Measurements from ENCODE around the gene APBA2.

The APBA2 gene

DNA sequence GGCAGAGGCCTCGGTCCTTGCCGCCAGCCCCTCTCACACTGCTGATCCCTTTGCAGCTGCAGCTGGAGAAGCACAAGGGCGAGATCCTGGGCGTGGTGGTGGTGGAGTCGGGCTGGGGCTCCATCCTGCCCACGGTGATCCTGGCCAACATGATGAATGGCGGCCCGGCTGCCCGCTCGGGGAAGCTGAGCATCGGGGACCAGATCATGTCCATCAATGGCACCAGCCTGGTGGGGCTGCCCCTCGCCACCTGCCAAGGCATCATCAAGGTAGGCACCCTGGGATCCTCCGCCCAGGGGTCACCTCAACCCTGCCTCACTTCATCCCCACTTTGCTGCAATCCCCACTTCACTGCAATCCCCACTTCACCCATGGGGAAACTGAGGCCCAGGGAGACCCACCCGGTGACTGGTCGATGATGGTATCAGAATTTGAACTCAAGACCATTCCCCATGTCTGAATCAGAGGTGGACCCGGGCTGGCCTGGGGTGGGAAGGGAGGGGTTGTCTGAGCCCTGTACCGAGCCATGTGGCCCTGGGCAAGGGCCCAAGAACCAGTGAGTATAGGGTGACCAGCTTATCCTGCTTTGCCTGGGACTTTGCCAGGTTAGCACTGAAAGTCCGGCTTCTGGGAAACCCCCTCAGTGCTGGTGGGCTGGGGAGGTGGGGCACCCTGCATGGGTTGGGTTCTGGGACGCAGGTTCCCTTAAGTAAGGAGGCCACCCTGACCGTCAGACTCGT, 220.9 kb downstream of the APBA2 start:
- H3K4me3 ChIP-seq (ENCODE audit: low read depth, low read length) = no peak overlapping the region
- DNase-seq (ENCODE audit: low read depth) = no peak
- TF ChIP-seq, protein P1, sequence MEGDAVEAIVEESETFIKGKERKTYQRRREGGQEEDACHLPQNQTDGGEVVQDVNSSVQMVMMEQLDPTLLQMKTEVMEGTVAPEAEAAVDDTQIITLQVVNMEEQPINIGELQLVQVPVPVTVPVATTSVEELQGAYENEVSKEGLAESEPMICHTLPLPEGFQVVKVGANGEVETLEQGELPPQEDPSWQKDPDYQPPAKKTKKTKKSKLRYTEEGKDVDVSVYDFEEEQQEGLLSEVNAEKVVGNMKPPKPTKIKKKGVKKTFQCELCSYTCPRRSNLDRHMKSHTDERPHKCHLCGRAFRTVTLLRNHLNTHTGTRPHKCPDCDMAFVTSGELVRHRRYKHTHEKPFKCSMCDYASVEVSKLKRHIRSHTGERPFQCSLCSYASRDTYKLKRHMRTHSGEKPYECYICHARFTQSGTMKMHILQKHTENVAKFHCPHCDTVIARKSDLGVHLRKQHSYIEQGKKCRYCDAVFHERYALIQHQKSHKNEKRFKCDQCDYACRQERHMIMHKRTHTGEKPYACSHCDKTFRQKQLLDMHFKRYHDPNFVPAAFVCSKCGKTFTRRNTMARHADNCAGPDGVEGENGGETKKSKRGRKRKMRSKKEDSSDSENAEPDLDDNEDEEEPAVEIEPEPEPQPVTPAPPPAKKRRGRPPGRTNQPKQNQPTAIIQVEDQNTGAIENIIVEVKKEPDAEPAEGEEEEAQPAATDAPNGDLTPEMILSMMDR (IDR thresholded peaks at IDR 0.05; ENCODE audit: control insufficient read depth, extremely low read depth, insufficient read depth) = no peak

DNA sequence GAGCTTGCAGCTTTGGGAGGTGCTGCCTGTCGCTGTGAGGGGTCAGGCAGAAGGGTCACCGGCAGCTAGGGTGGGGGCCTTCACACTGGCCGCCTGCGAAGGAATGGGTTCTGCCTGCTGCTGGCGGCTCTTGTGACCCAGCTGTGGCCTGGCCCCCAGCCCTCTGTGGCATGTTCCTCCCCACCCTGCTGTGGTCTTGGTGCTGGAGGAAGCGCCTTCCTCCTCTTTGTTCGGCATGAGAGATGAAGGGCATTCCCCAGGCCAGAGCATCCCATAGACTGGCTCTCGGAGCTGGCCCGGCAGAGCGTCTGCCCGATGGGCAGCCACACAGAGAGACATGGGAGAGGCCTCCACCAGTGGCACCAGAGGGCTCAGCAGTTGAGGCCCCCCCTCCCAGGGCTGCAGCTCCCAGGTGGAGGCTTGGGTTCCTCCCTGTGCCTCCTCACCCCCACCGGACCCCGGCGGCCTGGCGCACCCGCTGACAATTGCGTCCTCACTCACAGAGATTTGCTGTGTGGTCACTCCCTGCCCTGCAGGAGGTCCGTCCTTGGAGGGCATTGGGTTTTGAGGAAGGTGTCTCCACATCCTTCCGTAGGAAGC, 221.6 kb downstream of the APBA2 start:
- no peak overlapping the region for H3K4me3 ChIP-seq (ENCODE audit: low read depth, low read length)
- no peak for DNase-seq (ENCODE audit: low read depth)
- TF ChIP-seq, protein P1 (IDR thresholded peaks at IDR 0.05; ENCODE audit: control insufficient read depth, extremely low read depth, insufficient read depth) = no peak

DNA sequence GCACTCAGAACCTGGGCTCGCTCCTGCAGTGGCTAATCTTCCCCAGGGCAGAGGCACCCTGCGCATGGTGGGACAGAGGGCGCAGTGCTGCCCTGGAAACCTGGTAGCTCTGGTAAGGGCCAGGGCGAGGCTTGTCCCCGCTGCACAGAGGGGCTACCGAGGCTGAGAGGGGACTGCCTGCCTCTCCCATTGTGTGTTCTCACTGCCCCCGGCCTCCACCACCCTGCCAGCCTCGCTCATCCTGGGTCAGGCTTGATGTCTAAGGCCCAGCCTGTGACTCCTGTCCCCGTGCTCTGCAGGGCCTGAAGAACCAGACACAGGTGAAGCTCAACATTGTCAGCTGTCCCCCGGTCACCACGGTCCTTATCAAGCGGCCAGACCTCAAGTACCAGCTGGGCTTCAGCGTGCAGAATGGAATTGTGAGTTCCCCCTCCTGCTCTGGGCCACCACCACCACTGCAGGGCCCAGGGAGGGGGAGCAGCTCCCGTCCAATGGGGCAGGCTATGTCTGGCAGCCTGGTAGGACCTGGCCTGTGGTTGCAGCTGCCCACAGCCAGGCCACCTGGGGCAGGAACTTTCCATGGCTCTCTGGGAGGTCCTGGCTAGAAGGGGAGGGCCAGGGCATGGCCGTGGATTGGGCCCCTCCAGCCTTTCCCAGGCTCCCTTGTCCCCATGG, 222.3 kb downstream of the APBA2 start:
- TF ChIP-seq, protein P1 (IDR thresholded peaks at IDR 0.05; ENCODE audit: control insufficient read depth, extremely low read depth, insufficient read depth) = no peak
- no peak overlapping the region for H3K4me3 ChIP-seq (ENCODE audit: low read depth, low read length)
- no peak for DNase-seq (ENCODE audit: low read depth)

DNA sequence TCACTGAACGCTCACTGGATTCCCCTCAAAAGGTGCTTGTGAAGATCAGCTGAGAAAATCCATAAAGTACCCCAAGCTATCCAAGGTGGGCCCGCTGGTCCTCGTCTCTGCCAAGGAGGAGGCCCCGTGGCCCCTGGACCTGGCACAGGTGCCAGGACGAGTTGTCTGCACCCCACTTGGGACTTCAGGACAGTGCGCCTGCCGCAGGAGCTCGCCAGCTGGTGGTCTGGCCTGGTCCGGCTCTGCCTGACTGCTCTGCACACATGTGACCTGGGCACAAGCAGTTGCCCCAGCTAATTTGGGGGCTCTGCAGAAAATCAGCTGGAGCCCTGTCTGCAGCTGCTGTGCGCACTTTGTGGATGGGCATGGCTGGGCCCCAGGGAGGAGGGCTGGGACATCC, 224.0 kb downstream of the APBA2 start:
- no peak for DNase-seq (ENCODE audit: low read depth)
- TF ChIP-seq, protein P1 (IDR thresholded peaks at IDR 0.05; ENCODE audit: control insufficient read depth, extremely low read depth, insufficient read depth) = no peak
- H3K4me3 ChIP-seq (ENCODE audit: low read depth, low read length) = no peak overlapping the region

DNA sequence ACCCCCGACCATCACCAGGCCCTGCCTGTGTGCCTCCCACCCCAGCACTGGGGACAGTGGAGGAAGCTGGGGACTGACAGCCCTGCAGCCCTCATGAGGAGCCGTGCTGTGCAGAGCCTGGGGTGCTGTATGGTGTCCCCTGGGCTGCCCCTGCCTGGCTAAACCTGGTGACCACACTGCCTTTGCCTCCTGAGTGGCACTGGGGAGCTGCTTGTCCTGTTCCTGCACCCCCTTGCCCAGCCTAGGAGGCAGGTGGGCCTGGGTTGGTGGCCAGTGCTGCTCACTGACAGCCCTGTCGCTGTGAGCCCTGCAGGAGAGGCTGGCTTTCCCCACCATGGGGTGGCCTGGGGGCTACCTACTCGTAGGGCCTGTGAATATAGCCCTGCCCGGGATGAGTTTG, 224.4 kb downstream of the APBA2 start:
- H3K4me3 ChIP-seq (ENCODE audit: low read depth, low read length) = no peak overlapping the region
- TF ChIP-seq, protein P1 (IDR thresholded peaks at IDR 0.05; ENCODE audit: control insufficient read depth, extremely low read depth, insufficient read depth) = no peak
- no peak for DNase-seq (ENCODE audit: low read depth)

DNA sequence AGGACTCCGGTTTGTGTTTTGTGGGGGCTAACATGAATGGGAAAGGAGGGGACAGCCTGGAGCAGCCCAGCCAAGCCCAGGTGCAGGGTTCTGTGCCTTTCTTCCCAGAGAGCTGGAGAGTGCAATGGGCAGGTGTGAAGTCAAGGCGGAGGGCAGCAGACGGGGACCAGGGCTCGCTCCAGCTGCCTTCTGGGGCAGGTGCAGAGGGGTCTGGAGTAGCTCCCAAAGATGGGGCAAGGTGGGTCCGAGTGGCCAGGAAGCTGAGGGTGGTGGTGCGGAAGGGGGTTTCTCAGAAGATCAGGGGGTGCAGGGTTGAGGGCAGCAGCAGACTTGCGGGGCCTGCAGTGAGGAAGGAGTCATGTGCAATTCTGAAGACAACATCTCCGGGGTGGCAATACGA, 225.0 kb downstream of the APBA2 start:
- DNase-seq (ENCODE audit: low read depth) = no peak
- TF ChIP-seq, protein P1 (IDR thresholded peaks at IDR 0.05; ENCODE audit: control insufficient read depth, extremely low read depth, insufficient read depth) = no peak
- no peak overlapping the region for H3K4me3 ChIP-seq (ENCODE audit: low read depth, low read length)
